ENCODE results near the gene PSMB10. TPM values are rescaled to one million over a fixed set of nuclear protein-coding genes. Genes with fewer than 3 reads are reported as not detected.
A peak's percentile ranks its signal among the peaks of the same experiment; 100 is the strongest.
"Not testable (repeated sequence)": the region's sequence is repeated elsewhere in the genome, so short reads cannot be mapped to it uniquely, and the experiment has no call there.

Gene PSMB10
- total RNA-seq, 1 donor from 2014 or later = 13.3 TPM

GRCh38 chr16:67924140-67924906, 12.3 kb downstream of the PSMB10 start:
- no peak for DNase-seq

DNA sequence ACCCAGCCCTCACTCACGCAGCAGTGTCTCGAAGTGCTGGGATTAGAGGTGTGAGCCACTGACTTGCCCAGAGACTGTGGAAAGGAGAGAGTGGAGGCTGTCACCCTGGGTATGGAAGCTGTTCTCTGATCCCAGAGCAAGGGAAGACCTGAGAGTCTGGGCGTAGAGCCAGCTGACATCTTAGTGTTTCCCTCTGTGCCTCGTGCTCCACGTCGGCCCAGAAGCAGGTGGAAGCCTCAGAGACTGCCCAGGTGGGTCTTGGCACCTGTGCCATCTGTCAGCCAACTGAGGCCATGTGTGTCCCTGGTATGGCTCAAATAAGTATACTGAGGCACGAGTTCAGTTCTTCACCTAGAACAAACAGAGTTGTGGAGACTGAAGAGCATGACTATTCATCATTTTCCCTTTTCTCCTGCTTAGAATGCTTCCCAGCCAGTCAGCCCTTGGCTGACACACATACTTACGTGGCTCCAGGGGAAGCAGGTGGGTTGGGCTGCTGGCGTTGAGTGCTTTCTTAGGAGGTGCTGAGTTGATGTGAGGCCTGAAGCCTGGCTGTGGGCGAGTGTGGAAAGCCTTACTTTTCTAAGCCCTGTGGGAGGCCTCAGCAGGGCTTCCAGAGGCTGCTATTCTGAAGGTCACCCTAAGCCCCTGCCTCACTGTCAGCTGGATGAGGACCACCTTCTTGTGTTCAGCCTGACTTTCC, 13.1 kb downstream of the PSMB10 start:
- DNase-seq = peak; percentile 47

GRCh38 chr16:67922740-67923139, 13.9 kb downstream of the PSMB10 start:
- DNase-seq = no peak

GRCh38 chr16:67922221-67922620, 14.4 kb downstream of the PSMB10 start:
- no peak for DNase-seq

DNA sequence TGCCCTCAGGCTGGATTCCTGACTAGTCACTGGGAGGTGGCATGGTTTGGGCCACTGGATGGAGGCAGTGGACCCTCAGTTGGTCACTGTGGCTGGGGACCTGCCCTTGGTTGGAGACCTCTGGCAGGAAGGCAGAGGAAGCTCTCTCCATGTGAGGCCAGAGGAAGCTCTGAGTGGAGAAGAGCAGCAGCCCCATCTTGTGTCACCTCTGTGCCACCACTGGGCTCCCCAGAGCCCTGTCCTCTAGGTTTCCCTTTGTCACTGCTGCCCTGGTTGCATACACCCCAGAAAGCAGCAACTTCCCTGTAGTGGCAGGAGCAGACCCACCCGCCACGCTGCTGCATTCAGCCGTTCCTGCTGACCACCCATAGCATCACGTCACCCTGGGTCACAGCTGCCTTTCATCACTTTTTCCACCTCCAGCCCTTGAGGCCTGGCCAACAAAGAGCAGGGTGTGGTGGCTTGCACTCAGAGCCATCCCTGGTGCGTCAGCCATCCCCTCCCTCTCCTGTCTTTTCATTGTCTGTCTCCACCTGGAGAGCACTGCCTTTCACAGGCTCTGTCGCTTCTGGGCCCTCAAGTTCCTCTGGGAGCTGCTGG, 16.9 kb downstream of the PSMB10 start:
- DNase-seq = no peak

DNA sequence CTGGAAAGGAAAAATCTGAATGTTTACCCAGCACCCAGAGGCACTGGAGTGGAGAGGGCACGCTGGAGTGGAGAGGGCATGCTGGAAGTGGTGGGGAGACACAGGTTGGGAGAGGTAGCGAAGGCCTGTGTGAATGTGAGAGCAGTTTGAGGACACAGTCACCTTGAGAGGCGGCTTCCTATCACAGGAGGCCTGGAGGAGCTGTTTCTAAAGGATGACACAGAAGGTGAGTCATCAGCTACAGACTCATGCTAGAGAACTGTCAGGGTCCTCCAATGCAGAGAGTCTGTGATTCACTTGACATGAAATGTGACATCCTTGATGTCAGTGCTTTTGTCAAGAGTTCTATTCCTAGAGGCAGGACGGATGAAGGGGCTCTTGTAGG, 18.8 kb downstream of the PSMB10 start:
- DNase-seq = peak; percentile 59

GRCh38 chr16:67917140-67917851, 19.4 kb downstream of the PSMB10 start:
- no peak for DNase-seq

- DNase-seq = no peak
Measured at GRCh38 chr16:67915831-67916723, 20.6 kb downstream of the PSMB10 start.

GRCh38 chr16:67915496-67915769, 21.2 kb downstream of the PSMB10 start:
- DNase-seq = not testable (repeated sequence)

- no peak for DNase-seq
Measured at GRCh38 chr16:67914758-67915495, 21.7 kb downstream of the PSMB10 start.

GRCh38 chr16:67910158-67910557, 26.5 kb downstream of the PSMB10 start:
- DNase-seq = peak; percentile 70

- DNase-seq = no peak
Measured at GRCh38 chr16:67909056-67909742, 27.5 kb downstream of the PSMB10 start.

DNA sequence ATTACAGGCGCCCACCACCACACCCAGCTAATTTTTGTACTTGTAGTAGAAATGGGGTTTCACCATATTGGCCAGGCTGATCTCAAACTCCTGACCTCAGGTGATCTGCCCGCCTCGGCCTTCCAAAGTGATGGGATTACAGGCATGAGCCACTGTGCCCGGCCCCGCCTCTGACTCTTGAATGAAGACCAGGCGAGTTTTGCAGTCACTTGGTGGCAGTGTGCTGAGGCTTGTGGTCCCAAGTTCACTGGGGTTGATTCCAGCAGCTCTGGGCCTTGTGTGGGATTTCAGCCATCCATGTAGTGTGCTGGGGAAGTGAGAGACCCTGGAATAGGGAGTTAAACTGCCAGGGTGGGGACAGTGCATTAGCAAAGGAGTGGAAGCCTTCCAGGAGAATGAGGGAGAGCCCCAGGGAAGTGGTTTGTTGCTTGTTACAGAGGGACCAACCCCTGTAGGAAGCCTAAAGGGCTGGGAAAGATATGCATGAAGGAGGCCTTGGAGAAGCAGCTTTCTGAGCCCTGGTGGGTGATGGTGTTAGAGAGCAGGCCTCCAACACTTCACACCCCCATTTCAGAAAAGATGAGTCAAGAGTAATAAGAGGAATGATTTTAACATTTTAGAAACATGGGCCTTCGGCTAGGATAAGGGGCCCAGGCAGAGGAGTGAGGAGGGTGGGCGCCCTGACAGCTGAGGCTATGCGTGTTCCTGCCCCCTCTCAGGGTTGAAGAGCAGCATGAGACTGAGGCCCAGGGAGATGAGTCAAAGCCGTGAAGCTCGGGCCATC, 29.1 kb downstream of the PSMB10 start:
- no peak for DNase-seq

DNA sequence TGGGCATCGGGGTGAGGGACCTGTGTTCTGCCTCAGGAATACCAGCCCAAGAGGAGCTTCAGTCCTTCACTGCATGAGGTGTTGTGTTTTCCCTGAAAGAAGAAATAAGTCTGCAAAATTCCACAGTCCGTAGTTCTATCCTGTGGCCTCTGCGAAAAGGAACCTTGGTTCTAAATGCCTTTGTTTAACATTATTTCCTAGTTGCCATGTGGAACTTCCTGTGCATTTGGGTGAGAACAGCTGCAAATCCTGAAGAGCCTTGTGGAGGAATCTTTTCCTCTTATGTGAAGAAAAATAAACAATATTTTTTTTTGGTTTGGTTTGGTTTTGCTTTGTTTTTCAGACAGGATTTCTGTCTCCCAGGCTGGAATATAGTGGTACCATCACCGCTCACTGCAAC, 33.8 kb downstream of the PSMB10 start:
- DNase-seq = no peak

DNA sequence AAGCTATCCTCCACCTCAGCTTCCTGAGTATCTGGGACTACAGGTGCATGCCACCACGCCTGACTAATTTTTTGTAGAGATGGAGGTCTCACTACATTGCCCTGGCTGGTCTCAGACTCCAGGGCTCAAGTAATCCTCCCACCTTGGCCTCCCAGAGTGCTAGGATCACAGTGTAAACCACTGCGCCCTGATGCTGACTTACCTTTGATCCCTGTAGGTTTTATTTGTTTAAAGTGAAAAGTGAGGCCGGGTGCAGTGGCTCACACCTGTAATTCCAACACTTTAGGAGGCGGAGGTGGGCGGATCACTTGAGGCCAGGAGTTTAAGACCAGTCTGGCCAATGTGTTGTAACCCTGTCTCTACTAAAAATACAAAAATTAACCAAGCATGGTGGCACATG, 34.9 kb downstream of the PSMB10 start:
- DNase-seq = no peak

GRCh38 chr16:67897231-67897630, 39.4 kb downstream of the PSMB10 start:
- DNase-seq = no peak

- no peak for DNase-seq
Measured at GRCh38 chr16:67893743-67894399, 42.8 kb downstream of the PSMB10 start.

- peak; percentile 96 for DNase-seq
Measured at GRCh38 chr16:67892899-67893742, 43.5 kb downstream of the PSMB10 start, which contains the start of gene PSKH1. TSS of gene PSKH1 (plus strand) at chr16:67893254. CDS start at chr16:67908750, 15,496 bp downstream.

Data from occipital lobe (tissue), 2 donors.